GM18951 (cell line): ENCODE data around the gene SDF2L1.
A peak's percentile ranks its signal among the peaks of the same experiment; 100 is the strongest.

Experiments used
- POLR2A ChIP-seq: IDR thresholded peaks from 4 replicates; pipeline ENCODE4 v1.6.1; 2011; ENCODE audit warnings: mild to moderate bottlenecking; ENCODE audit not compliant: insufficient read length, insufficient read depth; ENCODE audit errors: extremely low read depth
- in situ Hi-C: fragments of 300-500 bp; cut with MboI; formaldehyde crosslinking; loops from one replicate; pipeline ENCODE4 v1.12.0; 2022; ENCODE audit warnings: low sequenced_read_pairs, mixed read lengths, inconsistent platforms; ENCODE audit not compliant: unreplicated experiment

SDF2L1 gene

DNA sequence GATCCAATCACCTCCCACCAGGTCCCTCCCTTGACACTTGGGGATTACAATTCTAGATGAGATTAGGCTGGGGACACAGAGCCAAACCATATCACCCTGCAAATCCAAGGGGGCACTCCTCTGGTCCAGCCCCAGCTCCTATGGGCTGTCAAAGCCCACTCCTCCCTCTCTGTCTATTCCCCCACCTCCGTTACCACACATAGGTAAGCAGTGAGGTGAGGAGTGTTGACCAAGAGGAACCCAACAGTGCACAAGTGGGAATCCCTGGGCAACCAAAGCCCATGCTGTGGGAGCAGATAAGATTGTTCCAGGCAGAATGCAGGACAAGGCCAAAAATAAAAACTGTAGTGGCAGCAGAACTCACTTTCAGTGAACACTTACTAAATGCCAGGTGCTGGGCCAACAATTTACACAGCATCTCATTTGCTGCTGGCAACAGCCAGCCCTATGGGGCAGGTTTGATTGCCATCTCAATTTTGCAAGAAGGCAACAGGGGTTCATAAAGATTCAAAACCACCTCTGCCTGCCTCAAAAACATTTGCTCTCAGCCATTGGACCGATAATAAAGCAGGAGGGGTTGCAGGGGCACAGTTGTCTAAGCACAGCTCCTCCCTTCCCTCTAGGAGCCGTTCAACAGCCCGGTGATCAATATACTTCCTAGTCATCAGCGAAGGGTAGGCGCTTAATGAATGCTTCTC, 8.9 kb downstream of the SDF2L1 start:
- TF ChIP-seq POLR2A: no peak
- in situ Hi-C loops: no loop called here

DNA sequence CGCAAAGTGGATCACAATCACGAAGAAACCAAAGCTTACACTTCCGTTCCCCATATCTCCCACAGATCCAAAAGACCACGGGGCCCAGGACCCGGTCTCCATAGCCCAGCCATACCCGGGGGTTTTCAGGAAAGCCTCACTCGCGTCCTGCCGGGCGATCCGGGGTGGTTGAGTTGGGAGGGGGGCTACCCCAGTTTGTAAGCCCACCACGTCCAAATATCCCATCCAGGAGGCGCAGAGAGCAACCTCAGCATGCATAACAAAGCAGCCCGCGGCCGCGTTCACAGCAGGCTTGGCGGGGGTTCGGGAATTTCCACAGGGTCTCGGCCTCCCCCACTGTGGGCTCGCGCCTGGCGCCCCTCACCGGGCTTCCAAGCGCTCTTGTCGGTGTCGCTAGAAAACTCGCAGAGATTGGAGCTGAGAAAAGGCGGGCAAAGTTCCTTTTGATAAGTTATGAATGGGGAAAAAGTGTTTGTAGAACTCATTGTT, 9.5 kb downstream of the SDF2L1 start:
- in situ Hi-C loops: no loop called here
- no peak for TF ChIP-seq POLR2A

DNA sequence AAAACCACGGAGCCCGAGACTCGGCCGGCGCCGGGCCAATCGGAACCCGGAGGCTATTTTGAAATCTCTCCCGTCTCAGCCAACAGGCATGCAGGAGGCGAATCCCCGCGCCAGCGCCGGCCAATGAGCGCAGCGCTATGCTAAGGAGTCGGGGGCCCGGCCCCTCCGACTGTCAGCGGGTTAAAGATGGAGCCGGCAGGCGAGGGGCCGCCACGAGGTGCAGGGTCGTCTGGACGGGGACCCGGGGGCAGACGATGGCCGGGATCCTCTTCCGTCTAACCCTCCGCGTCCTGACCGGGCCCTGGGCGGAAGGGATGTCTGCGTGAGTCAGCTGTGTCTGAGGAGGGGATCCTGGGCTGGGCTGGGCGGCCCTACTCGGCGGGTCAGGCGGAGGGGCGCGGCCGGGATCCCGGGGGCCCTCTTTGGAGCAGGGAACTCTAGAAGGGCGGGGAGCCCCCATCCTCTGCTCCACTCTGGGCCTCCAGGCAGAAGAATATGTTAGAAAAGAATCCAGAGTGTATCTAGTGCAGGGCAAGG, 10.0 kb downstream of the SDF2L1 start:
- in situ Hi-C loops: no loop called here
- TF ChIP-seq POLR2A: peak; percentile 81

DNA sequence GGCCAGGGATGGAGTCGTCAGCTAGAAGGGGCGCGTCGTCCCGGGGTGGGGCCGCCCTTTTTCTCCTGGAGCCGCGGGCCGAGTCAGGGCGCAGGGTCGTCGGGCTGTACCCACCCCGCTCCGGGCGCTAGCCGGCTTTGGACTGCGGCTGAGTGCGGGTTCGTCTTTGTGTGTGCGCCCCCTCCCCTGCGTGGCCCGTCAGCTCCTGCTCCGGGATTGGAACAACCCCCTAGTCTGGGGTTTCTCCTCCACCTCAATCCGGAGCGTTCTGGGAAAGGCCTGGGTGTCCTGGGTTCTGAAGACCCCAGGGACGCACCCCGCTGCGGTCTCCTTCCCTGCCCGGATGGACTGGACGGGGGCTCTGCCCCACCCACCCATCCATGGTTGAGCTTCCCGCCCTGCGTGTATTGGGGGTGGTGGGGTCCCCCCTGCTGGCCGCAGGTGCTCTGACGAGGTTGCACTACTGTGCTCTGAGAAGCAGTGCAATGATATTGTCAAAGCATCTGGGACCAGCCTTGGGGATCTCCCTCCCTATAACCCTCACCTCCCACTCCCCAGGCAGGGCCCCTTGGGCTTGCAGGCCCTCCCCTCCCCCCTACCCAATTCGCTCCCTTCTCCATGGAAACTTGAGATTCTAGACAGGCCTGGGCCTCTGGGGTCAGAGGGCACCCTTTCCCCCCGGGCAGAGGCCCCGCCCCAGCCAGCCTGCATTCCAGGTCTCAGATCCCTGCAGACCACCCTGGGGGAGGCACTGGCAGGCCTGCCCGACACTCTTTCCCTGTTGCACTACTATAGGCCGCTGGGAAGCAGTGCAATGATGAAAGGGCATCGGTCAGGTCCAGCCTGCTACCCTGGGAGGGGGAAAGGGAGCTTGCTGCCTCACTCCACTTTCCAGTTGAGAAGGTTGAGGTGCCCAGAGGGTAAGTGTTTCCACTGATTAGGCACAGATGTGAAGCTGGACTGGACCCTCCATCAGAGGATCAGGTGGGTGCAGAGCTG, 10.7 kb downstream of the SDF2L1 start:
- in situ Hi-C loops: no loop called here

DNA sequence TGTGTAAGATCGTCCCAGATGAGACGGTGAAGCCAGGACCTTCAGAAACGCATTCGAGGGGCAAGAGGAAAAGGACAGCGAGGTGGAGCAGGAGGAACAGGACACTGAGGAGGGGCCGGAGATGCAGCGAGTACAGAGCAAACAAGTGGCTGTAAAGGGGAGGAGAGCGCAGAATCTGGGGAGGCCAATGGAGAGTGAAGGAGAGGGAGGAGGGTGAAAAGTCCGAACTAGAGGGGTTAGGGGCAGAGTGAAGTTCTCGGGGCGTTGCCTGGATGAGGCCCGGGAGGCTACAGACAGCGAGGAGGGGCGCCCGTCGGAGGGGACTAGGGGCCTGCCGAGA, 14.9 kb downstream of the SDF2L1 start:
- no peak for TF ChIP-seq POLR2A
- in situ Hi-C loops: no loop called here

More for the DNA sequence above, 10.7 kb downstream of the SDF2L1 start:
- TF ChIP-seq POLR2A: no peak

DNA sequence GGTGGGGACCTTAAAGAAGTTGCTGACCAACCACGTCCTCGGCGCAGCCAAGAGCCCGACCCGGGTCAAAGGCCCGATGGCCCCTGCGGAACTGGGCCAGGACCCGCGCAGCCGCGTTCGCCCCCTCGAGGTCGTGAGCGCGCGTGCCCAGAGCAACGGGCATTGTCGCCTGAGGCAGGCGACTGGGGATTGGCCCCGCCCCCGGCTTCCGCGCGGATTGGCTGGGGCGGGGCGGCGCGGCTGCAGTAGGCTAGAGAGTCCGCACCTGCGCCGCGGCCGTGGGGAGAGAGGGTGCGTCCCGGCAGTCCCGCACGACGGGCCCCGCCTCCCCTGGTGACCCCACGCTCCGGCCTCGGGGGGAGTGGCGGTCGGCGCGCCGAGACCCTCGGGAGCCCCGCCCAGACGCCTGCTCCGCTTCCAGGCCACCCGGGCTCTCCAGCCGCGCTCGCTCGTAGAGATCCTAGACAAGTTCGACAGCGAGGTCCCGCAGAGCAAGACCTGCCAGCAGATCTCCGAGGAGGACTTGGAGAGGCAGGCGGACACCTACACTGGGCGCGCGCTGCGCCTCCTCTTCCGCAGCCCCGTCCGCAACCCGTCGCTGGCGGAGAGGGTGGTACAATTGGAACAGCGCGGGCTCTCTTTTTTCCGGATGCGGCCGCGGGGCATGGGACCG, 15.4 kb downstream of the SDF2L1 start:
- TF ChIP-seq POLR2A: peak; percentile 58
- in situ Hi-C loops: no loop called here

DNA sequence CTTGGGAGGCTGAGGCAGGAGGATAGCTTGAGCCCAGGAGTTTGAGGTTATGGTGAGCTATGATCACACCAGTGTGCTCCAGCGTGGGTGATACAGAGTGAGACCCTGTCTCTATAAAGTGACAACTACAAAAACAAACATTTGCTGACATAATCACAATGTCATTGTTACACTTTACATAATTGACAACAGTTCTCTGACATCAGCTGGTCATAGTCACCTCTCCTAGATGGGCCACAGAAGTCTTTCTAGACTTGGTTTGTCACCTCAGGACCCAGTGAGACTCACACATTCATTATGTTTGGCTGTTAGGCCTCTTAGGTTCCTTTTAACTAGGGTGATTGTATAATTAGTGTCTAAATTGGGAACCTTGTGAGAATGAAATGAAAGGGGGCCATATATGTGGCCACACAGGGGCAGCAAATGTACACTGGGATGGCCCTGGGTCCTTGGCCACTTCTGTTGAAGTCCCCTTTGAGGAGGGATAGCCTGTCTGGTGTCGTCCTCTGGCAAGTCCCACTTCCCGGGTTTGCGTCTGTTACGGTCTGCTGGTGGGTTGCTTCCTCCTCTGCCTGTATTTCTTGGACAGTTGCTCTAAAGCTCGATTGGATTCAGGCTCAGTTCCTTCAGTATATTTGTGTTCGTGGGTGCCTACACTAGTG, 17.9 kb downstream of the SDF2L1 start:
- in situ Hi-C loops: no loop called here
- TF ChIP-seq POLR2A: no peak

DNA sequence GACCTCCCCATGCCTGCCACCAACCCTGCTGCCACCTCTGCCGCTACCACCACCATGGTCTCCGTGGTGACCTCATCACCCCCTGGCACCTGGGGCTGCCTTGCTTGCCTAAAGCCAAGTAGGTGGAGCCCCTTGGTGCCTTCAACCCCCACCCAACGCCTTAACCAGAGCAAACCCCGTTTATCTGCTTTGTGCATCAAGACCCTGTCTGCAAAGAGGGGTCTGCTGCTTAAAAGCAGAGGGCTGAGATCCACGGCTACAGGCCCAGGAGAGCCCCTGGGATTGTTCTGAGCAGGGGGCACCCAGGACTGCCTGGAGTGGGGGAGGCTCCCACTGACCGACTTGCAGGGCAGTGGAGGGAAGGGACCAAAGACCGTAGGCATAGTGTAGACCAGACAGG, 18.8 kb downstream of the SDF2L1 start:
- in situ Hi-C loops: no loop called here
- no peak for TF ChIP-seq POLR2A

DNA sequence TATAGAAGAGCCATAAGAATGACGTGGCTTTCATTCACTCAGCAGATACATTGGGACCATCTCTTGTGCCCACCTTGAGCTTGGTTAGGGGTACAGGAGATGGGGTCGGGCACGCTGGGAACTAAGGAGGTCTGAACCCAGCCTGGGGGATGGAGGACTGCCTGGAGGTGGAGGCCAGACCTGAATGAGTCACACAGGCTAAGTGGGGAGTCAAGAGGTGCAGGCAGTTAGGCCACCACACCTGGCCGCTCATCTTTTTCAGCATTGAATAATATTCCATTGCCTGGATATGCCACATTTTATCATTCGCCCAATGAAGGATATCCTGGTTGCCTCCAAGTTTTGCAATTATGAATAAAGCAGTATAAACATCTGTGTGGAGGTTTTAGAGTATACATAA, 19.9 kb downstream of the SDF2L1 start:
- in situ Hi-C loops: no loop called here
- TF ChIP-seq POLR2A: no peak

DNA sequence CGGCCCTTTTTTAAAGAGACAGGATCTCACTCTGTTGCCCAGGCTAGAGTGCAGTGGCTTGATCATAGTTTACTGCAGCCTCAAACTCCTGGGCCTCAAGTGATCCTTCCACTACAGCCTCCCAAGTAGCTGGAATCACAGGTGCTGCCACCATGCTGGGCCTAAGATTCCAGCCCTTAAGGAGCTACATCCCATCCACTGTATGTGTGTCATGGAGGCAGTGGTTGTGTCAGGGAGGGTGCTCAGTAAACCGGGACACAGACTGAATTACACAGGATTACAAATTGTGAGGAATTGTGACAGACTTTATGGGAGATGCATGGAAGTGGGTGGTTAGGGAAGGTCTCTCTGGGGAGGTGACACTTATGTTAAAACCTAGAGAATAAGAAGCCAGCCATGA, 21.6 kb downstream of the SDF2L1 start:
- in situ Hi-C loops: no loop called here
- no peak for TF ChIP-seq POLR2A

DNA sequence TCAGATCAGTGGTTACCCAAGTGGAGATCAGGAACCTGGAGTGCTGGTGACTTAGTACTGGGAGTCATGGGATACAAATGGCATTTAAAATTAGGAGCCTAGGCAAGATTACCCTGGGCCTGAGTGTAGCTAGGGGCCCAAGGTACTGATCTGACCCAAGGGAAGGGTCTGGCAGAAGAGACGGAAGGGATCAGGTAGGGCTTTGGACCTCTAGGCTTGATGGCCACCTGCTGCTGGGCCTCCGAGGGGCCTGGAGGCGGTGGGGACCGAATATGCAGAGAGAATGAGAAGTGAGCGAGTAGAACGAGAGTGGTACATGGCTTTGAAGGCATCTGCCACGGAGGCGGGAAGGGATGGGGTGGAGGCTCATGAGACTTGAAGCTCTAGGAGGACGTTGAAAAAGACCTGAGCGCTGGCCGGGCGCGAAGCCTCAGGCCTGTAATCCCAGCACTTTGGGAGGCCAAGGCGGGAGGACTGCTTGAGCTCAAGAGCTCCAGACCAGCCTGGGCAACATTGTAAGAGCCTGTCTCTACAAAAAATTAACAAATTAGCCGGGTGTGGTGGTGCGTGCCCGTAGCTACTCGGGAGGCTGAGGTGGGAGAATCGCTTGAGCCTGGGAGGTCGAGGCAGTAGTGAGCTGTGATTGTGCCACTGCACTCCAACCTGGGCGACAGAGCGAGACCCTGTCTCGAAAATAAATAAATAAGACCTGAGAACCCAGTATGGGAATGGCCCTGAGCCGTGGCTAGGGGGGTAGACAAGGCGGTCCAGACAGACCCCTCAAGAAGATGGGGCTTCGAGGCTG, 23.1 kb downstream of the SDF2L1 start:
- no peak for TF ChIP-seq POLR2A
- in situ Hi-C loops: no loop called here

DNA sequence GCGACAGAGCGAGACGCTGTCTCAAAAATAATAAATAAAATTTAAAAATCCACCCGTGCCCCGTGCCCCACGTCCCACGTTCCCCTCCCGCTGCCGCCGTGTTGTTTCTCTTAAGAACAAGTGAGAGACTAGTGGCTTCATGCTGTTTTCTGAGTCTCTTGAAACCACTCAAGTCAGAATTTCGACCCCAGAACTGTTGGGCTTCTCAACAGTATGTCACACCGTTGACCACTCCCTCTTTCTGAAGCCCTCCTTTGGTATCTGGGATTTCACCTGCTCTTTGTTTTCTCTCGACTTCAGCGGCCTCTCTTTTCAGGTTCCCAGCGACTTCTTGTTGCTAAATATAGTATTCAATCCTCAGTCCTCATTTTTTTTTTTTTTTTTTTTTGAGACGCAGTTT, 24.7 kb downstream of the SDF2L1 start:
- TF ChIP-seq POLR2A: no peak
- in situ Hi-C loops: no loop called here
